ENCODE results near the gene NALCN. TPM values are rescaled to one million over a fixed set of nuclear protein-coding genes. Genes with fewer than 3 reads are reported as not detected.

NALCN gene
- polyA plus RNA-seq, 1 donor = 1.6 TPM

DNA sequence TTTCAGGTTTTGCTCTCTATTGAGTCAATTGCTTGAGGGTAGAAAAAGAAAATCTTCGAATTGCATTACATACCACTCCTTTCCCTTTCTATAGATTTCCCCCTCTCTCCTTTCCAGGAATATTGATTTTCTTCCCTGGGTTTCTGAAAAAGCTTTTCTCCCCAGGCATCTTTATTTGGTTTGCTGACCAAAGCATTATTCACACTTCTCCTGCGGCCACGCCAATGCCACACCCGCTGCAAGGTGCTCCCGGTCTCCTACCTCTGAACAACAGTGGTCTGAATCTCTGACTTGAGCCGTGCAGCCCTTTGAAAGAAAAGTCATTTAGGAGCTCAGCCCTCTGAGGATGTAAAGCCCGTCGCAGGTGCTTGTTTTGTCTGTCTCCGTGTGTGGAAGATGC, 390.8 kb downstream of the NALCN start:
- no peak for DNase-seq

DNA sequence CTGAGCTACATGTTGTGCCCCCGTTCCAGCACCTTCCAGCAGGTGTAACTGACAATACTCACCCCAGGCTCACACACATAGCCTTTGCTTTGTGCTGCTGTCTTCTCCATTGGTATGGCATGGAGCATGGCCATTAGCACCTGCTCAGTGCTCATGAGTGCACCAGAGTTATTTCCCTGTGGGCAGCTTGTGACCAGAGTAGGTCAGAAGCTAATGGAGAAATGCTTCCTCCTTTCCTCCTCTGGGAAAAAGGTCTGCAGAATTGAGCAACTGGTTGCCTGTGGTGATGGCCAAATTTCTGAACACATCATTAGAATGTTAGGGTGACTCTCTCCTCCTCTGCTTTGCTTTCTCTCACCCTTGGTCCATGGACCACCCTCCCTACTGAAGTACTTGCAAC, 397.2 kb downstream of the NALCN start:
- no peak for DNase-seq

GRCh38 chr13:101018720-101019119, 397.6 kb downstream of the NALCN start:
- no peak for DNase-seq

DNA sequence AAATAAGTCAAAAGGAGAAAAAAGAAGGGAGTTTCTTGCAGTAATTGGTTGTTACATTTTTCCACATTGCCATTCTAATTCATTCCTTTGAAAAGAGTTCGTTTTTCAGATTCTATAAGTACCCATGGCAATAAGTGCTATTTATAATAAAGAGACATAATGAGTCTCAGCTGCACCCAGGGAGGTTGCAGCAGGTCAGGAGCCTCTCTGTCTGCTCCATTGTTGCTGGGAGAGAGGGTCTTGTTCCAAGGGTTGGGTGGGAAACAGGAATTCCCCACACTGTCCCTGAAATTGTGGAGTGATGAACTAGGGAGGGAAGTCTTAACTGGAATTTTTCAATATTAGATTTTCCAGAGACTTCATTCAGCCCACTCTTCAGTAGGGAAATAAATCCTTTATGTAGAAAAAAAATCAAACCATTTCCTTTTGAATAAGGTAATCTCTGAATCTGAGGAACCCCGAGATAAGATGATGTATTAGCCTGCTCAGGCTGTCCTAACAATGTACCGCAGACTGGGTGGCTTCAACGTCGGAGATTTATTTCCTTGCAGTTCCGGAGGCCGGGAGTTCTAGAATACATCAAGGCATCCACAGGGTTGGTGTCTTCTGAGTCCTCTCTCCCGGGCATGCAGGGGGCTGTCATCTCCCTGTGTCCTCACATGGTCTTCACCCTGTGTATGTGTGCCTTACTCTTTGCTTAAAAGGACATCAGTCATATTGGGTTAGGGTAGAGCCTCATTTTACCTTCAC, 399.0 kb downstream of the NALCN start:
- DNase-seq = no peak

GRCh38 chr13:101016475-101016874, 399.8 kb downstream of the NALCN start:
- DNase-seq = no peak

- no peak for DNase-seq
Measured at GRCh38 chr13:101013245-101013644, 403.1 kb downstream of the NALCN start.

- DNase-seq = no peak
Measured at GRCh38 chr13:101010100-101010499, 406.2 kb downstream of the NALCN start.

DNA sequence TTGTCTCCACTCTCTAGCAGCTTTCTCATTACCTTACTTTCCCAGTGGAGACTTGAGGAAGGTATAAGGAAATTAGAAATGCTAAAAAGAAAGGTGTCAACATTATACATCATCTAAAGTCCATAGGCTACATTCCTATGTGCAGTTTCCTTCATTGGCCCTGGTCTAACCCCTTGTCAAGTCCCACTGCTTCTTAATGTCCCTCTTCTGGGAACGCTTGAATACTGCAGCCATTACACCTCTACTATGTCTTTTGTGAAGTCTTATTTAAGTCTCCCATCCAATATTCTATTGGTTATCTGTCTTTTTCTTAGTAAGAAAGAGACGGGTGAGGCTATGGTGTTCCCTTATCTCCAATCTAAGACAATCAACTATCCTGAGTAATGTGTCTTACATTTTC, 409.1 kb downstream of the NALCN start:
- DNase-seq = no peak

Other genes with a start within 250 kb of the NALCN start
- gene ITGBL1, start 36.2 kb upstream of the NALCN start, polyA plus RNA-seq (ENCODE audit: insufficient read length) = 0.90 TPM

All from left kidney (tissue), 2 donors.